Aorta (tissue), 5 donors: ENCODE data around the gene POLR1H. TPM values are rescaled to one million over a fixed set of nuclear protein-coding genes. Genes with fewer than 3 reads are reported as not detected.
"Not testable (repeated sequence)": the region's sequence is repeated elsewhere in the genome, so short reads cannot be mapped to it uniquely, and the experiment has no call there.

Source experiments
- ATAC-seq: fragments of 200-7000 bp; cut with Tn5 transposase; one replicate; pipeline ENCODE4 v1.9.1; 2022; ENCODE audit warnings: moderate library complexity; ENCODE audit not compliant: low FRiP score
- DNase-seq, 2 donors: peaks; one replicate each; pipeline ENCODE4 v3.0.0-alpha.2; 2020
- H3K27ac ChIP-seq, 2 donors: one replicate each; pipeline ENCODE4 v1.5.1; 2013; ENCODE audit warnings: low read length in 2 of 2, mild to moderate bottlenecking in 2 of 2, moderate library complexity in 2 of 2, control low read depth in 1 of 2, inconsistent platforms in 1 of 2, low read depth in 1 of 2
- H3K27me3 ChIP-seq, 2 donors: one replicate each; pipeline ENCODE4 v1.6.1; 2013; ENCODE audit warnings: control low read depth in 1 of 2, low read length in 1 of 2, mild to moderate bottlenecking in 1 of 2, moderate library complexity in 1 of 2; ENCODE audit not compliant: insufficient read depth in 2 of 2, control insufficient read depth in 1 of 2
- H3K36me3 ChIP-seq, 2 donors: one replicate each; pipeline ENCODE4 v1.6.1; 2013; ENCODE audit warnings: control low read depth in 1 of 2, low read length in 1 of 2, mild to moderate bottlenecking in 1 of 2; ENCODE audit not compliant: insufficient read depth in 2 of 2, control insufficient read depth in 1 of 2
- H3K4me1 ChIP-seq, 2 donors: one replicate each; pipeline ENCODE4 v1.6.1; 2013; ENCODE audit warnings: low read length in 2 of 2, control low read depth in 1 of 2, mild to moderate bottlenecking in 1 of 2, moderate library complexity in 1 of 2; ENCODE audit not compliant: insufficient read depth in 2 of 2, control insufficient read depth in 1 of 2
- H3K4me3 ChIP-seq, 2 donors: one replicate each; pipeline ENCODE4 v1.5.1; 2013; ENCODE audit warnings: low read length in 2 of 2, control low read depth in 1 of 2, mild to moderate bottlenecking in 1 of 2
- H3K9me3 ChIP-seq: one replicate; pipeline ENCODE4 v1.6.1; 2013; ENCODE audit warnings: mild to moderate bottlenecking, low read length; ENCODE audit not compliant: control insufficient read depth
- WGBS, 2 donors: extraction: QIAGEN DNeasy Blood & Tissue Kit; methylation state at CpG; one replicate each; pipeline ENCODE4 v1.1.7; 2013; 5-methylcytosine and 5-hydroxymethylcytosine counted together
- intact Hi-C, 2 donors: fragments of 100-400 bp; cut with DNase I; formaldehyde crosslinking; loops; one replicate each; pipeline versions ENCODE4 v1.14.2 to v1.15.0; 2022
- polyA plus RNA-seq, 2 donors: library from polyadenylated mRNA; stranded (reverse); fragments of 200-250 nt; gene quantifications; one replicate each; pipeline ENCODE4 v1.2.3, GENCODE V29; 2013
- total RNA-seq, 2 donors: library from RNA; stranded (reverse); fragmentation: NEBNext Ultra II Directional; extraction: Animal tissue kit (Norgen Biotek cat#: 25700); gene quantifications; one replicate each; pipeline ENCODE4 v1.2.1, GENCODE V29; 2021
- donor health status: healthy with polysubstance abuse.
- donor health status: Bipolar disorder and iron deficiency.
- donor health status: DM: no; HTN: no; CAD: no.
- donor health status: DM: no; HTN: no; CAD: no.
- donor health status: DM: yes; HTN: yes; CAD: no.

Gene POLR1H
- total and polyA plus RNA-seq, 4 donors: 20.5 to 42.1 (median 21.2) TPM

GRCh38 chr6:30031381-30031780 is 29.7 kb upstream of the POLR1H start:
- no peaks in the 10 kb centered on the region for H3K9me3 ChIP-seq
- H3K36me3 ChIP-seq: no peaks in the 10 kb centered on the region
- H3K27me3 ChIP-seq: no peaks in the 10 kb centered on the region
- no peaks in the 10 kb centered on the region for H3K4me1 ChIP-seq
- intact Hi-C loops: no loop called here
- H3K4me3 ChIP-seq: no peak overlapping the region
- DNase-seq: no peak
- no peak for ATAC-seq
- H3K27ac ChIP-seq: no peak overlapping the region

DNA sequence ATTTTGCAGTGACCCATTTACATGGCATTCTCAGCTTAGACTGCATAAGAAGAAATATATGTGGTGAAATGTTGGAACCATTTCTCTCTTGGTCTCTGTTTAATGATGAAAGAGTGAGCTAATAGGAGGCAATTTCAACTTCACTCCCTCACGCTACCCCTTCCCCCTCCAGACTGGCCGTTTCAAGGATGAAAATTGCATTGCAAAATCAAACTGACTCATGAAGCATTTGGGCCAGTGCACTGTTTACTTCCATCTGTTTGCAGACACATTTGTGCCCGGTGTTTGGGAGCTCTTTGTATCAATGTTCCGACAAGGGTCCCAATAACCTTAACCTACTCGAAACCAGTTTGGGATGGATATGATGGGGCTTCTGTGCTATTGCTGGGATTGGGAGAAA is 27.6 kb upstream of the POLR1H start:
- H3K36me3 ChIP-seq, H3K27ac ChIP-seq, H3K4me3 ChIP-seq, H3K9me3 ChIP-seq, intact Hi-C loops, DNase-seq, H3K27me3 ChIP-seq, ATAC-seq, H3K4me1 ChIP-seq: not testable (repeated sequence)
- WGBS, 2 donors: 92 to 94% methylated on average over 5 of the region's 5 CpGs

DNA sequence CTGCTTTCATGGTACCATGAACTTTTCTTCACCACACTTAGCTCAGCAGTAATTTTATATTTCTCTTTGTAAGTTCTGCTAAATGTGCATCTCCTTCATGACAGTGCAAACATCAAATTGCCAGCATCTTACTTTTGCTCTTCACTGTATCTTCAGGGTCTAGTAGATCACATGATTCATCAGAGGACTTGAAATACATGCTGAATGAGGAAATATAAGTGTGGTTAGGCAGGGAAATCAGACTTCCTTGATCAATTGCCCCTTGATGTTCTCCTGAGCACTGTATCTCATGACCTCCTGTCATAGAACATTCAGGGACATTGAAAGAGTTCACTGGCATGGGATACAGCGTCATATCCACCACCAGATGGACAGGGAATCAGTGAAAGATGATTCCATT is 25.3 kb upstream of the POLR1H start:
- 96 to 100% methylated on average over 1 of the region's 1 CpG for WGBS, 2 donors
- intact Hi-C loops: no loop called here
- H3K36me3 ChIP-seq: no peaks in the 10 kb centered on the region
- no peaks in the 10 kb centered on the region for H3K27me3 ChIP-seq
- no peak overlapping the region for H3K4me3 ChIP-seq
- H3K9me3 ChIP-seq: no peaks in the 10 kb centered on the region
- no peaks in the 10 kb centered on the region for H3K4me1 ChIP-seq
- ATAC-seq (no peak), DNase-seq (no peak)
- H3K27ac ChIP-seq: no peak overlapping the region

DNA sequence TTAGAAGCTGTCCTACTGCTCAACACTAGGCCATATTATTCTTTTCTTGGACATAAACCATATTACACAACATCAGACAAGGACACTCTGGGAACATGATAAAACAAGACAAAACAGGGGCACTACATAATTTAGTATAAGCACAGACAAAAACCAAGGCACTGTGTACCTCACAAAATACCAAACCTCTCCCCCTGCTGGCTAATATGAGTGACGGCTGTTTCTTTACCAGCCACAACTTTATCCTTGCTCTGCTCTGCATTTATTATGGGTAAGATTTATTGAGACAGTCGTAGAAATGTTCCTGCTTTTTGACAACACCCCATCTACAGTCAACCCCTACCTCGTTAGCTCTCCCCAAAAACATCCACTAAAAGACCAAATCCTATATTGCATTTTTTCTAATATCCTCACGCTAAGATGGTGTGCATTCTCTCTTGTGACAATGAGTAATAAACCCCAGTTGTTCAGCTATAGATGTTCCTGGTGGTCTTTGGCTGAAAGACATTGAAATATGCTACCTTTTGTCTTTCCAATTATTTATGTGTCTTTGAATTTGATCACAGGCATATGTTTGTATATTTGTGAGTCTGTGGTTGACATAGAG is 23.8 kb upstream of the POLR1H start:
- Histone ChIP-seq H3K27ac (no peak overlapping the region), H3K9me3 (no peaks in the 10 kb centered on the region), H3K4me1 (no peaks in the 10 kb centered on the region), H3K36me3 (no peaks in the 10 kb centered on the region), H3K4me3 (no peak overlapping the region), H3K27me3 (no peaks in the 10 kb centered on the region)
- ATAC-seq (no peak), DNase-seq (no peak)
- intact Hi-C loops: no loop called here
- WGBS, 2 donors: 52 to 67% methylated on average over 4 of the region's 4 CpGs

DNA sequence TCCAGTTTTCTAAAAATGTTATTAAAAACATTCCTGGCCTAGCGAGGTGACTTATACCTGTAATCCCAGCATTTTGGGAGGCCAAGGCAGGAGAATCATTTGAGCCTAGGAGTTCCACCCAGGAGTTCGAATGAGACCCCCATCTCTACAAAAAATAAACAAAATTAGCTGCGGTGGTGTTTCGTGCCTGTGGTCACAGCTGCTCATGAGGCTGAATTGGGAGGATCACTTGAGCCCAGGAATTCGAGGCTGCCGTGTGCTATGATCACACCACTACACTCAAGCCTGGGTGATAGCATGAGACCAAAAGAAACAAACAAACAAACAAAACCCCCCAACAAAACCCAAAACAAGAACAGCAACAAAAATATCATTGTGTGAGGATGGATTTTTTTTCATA is 19.8 kb upstream of the POLR1H start:
- Histone ChIP-seq H3K36me3 (peaks cover 0 to 2% of the 10 kb centered on the region in 2 donors), H3K27me3 (no peaks in the 10 kb centered on the region), H3K27ac (no peak overlapping the region), H3K4me1 (no peaks in the 10 kb centered on the region), H3K9me3 (no peaks in the 10 kb centered on the region), H3K4me3 (no peak overlapping the region)
- no peak for ATAC-seq
- WGBS, 2 donors: 81 to 84% methylated on average over 6 of the region's 6 CpGs
- intact Hi-C loops: no loop called here
- no peak for DNase-seq

DNA sequence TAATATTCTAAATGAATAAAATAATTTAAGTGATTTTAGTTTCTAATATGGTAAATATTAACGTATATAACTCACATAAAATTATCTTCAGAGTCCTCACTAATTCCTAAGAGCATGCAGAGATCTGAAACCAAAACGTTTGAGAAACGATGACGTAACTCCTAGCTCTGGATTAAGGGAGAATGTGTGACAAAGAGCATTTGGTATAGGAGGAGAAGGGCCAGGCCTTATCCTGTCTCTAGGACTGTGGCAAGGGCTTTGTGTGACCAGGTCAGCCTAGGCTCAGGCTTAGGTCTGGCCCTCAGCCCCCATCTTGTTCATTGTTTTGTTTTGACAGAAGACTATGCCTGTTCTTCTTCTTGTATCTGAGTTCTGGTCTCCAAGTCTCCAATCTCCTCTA is 19.2 kb upstream of the POLR1H start:
- Histone ChIP-seq H3K36me3 (peaks cover 0 to 2% of the 10 kb centered on the region in 2 donors), H3K4me3 (no peak overlapping the region), H3K9me3 (no peaks in the 10 kb centered on the region), H3K27me3 (no peaks in the 10 kb centered on the region), H3K4me1 (no peaks in the 10 kb centered on the region), H3K27ac (no peak overlapping the region)
- WGBS, 2 donors: 72 to 73% methylated on average over 4 of the region's 4 CpGs
- ATAC-seq (no peak), DNase-seq (no peak)
- intact Hi-C loops: no loop called here

DNA sequence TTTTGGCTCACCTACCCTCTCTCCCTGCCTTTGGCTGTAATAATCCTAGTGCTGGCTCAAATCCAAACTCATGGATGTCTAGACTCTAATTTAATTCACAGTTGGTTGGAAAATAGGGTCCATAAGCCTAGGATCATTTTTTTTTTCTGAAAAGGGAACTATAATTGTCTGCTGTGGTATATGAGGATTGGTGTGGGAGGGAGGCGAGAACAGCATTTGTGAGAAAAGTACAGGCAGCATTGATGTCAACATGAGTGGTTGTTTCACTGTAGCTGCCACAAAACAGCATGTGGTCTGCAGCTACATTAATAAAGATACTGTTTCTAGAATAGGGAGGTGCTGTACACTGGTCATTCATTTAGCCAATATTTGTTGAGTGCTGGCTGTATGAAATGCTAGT is 18.6 kb upstream of the POLR1H start:
- H3K4me3 ChIP-seq: no peak overlapping the region
- intact Hi-C loops: no loop called here
- no peaks in the 10 kb centered on the region for H3K9me3 ChIP-seq
- peaks cover 0 to 2% of the 10 kb centered on the region in 2 donors for H3K36me3 ChIP-seq
- DNase-seq (no peak), ATAC-seq (no peak)
- H3K27ac ChIP-seq: no peak overlapping the region
- no peaks in the 10 kb centered on the region for H3K27me3 ChIP-seq
- 94 to 96% methylated on average over 1 of the region's 1 CpG for WGBS, 2 donors
- H3K4me1 ChIP-seq: no peaks in the 10 kb centered on the region

DNA sequence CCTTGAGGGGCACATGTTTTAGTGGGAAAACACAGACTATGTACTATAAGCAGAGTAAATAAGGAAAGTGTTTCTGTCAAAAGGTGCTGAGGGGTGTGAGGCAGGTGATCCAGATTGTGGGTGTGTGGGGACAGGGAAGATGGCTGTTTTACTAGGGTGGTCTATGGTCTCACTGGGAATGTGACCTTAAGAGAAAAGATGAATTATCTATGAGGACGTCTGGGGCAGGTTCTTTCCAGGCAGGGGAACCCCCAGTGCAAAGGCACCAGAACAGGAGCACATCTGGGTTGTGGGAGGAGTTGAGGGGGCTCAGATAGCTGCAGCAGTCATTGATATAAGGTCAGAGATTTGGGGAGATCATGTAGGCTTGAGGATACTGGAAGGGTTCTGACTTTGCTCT is 18.2 kb upstream of the POLR1H start:
- Histone ChIP-seq H3K36me3 (peaks cover 0 to 2% of the 10 kb centered on the region in 2 donors), H3K27ac (no peak overlapping the region), H3K4me3 (no peak overlapping the region), H3K4me1 (no peaks in the 10 kb centered on the region), H3K27me3 (no peaks in the 10 kb centered on the region), H3K9me3 (no peaks in the 10 kb centered on the region)
- DNase-seq: no peak
- intact Hi-C loops: no loop called here
- ATAC-seq: no peak
- 32 to 52% methylated on average over 1 of the region's 1 CpG for WGBS, 2 donors

- H3K36me3 ChIP-seq: peaks cover 0 to 2% of the 10 kb centered on the region in 2 donors
- H3K4me1 ChIP-seq: no peaks in the 10 kb centered on the region
- H3K27me3 ChIP-seq: no peaks in the 10 kb centered on the region
- no peaks in the 10 kb centered on the region for H3K9me3 ChIP-seq
- DNase-seq (no peak), ATAC-seq (no peak)
- intact Hi-C loops: no loop called here
- no peak overlapping the region for H3K27ac ChIP-seq
- 87 to 96% methylated on average over 2 of the region's 2 CpGs for WGBS, 2 donors
- no peak overlapping the region for H3K4me3 ChIP-seq
These were observed 17.3 kb upstream of the POLR1H start for GRCh38 chr6:30043744-30044143.
